OCI-LY1 (cell line): ENCODE data around the gene TRIL.

ENCODE experiments used
- H2AFZ ChIP-seq: fragments of 200-600 bp; sonication (generic), shearing (Covaris generic); 2 replicates; pipeline ENCODE4 v1.6.0; 2014; ENCODE audit warnings: antibody characterized with exemption, mild to moderate bottlenecking, low read length
- H3F3A ChIP-seq: fragments of 200-600 bp; sonication (generic), shearing (Covaris generic); 2 replicates; pipeline ENCODE4 v1.6.0; 2014; ENCODE audit warnings: mild to moderate bottlenecking, antibody characterized with exemption, low read length, moderate library complexity; ENCODE audit not compliant: insufficient read depth
- H3K27ac ChIP-seq: fragments of 200-600 bp; sonication (generic); 2 replicates; pipeline ENCODE4 v1.5.1; 2014; ENCODE audit warnings: low read length, mixed run types, mild to moderate bottlenecking, low read depth; ENCODE audit not compliant: poor library complexity, severe bottlenecking
- H3K27me3 ChIP-seq: fragments of 200-600 bp; sonication (generic); 2 replicates; pipeline ENCODE4 v1.6.0; 2014; ENCODE audit warnings: antibody characterized with exemption, mild to moderate bottlenecking, low read length, moderate library complexity; ENCODE audit not compliant: insufficient read depth
- H3K36me3 ChIP-seq: fragments of 200-600 bp; sonication (generic); 2 replicates; pipeline ENCODE4 v1.6.1; 2014; ENCODE audit warnings: mild to moderate bottlenecking, antibody characterized with exemption, low read length, moderate library complexity, mixed read lengths; ENCODE audit not compliant: insufficient read depth
- H3K4me1 ChIP-seq: fragments of 200-600 bp; sonication (generic); 2 replicates; pipeline ENCODE4 v1.5.1; 2014; ENCODE audit warnings: mild to moderate bottlenecking, low read length, moderate library complexity; ENCODE audit not compliant: insufficient read depth, severe bottlenecking
- H3K4me2 ChIP-seq: fragments of 200-600 bp; sonication (generic), shearing (Covaris generic); 2 replicates; pipeline ENCODE4 v1.6.1; 2014; ENCODE audit warnings: low read length
- H3K4me3 ChIP-seq: fragments of 200-600 bp; sonication (generic); 2 replicates; pipeline ENCODE4 v1.5.1; 2014; ENCODE audit warnings: low read length, low read depth, mild to moderate bottlenecking, mixed read lengths; ENCODE audit not compliant: poor library complexity, severe bottlenecking
- H3K79me2 ChIP-seq: fragments of 200-600 bp; shearing (Covaris generic); 2 replicates; pipeline ENCODE4 v1.6.1; 2016; ENCODE audit warnings: mixed run types, low read length, mixed read lengths; ENCODE audit not compliant: insufficient read depth
- H3K9ac ChIP-seq: fragments of 200-600 bp; sonication (generic), shearing (Covaris generic); 2 replicates; pipeline ENCODE4 v1.6.1; 2014; ENCODE audit warnings: mild to moderate bottlenecking, low read length, mixed read lengths
- H3K9me2 ChIP-seq: fragments of 200-600 bp; sonication (generic), shearing (Covaris generic); 2 replicates; pipeline ENCODE4 v1.6.1; 2014; ENCODE audit warnings: low read depth, mild to moderate bottlenecking, low read length, mixed read lengths
- H3K9me3 ChIP-seq: fragments of 200-600 bp; shearing (Covaris generic); 2 replicates; pipeline ENCODE4 v1.6.1; 2014; ENCODE audit warnings: low read length, mixed read lengths
- H4K20me1 ChIP-seq: fragments of 200-600 bp; sonication (generic), shearing (Covaris generic); 2 replicates; pipeline ENCODE4 v1.6.0; 2016; ENCODE audit warnings: mild to moderate bottlenecking, low read length; ENCODE audit not compliant: insufficient read depth
- CTCF ChIP-seq: fragments of 200-600 bp; sonication (generic), shearing (Covaris generic); IDR thresholded peaks from 2 replicates; pipeline ENCODE4 v1.5.1; 2017; ENCODE audit warnings: mild to moderate bottlenecking, antibody characterized with exemption, low read length, moderate library complexity, mixed read lengths
- EZH2 ChIP-seq: fragments of 200-600 bp; sonication (generic), shearing (Covaris generic); IDR thresholded peaks from 2 replicates; pipeline ENCODE4 v1.8.0; 2017; ENCODE audit warnings: borderline replicate concordance, mixed run types, mild to moderate bottlenecking, antibody characterized with exemption, low read length, moderate library complexity, mixed read lengths

The TRIL gene

DNA sequence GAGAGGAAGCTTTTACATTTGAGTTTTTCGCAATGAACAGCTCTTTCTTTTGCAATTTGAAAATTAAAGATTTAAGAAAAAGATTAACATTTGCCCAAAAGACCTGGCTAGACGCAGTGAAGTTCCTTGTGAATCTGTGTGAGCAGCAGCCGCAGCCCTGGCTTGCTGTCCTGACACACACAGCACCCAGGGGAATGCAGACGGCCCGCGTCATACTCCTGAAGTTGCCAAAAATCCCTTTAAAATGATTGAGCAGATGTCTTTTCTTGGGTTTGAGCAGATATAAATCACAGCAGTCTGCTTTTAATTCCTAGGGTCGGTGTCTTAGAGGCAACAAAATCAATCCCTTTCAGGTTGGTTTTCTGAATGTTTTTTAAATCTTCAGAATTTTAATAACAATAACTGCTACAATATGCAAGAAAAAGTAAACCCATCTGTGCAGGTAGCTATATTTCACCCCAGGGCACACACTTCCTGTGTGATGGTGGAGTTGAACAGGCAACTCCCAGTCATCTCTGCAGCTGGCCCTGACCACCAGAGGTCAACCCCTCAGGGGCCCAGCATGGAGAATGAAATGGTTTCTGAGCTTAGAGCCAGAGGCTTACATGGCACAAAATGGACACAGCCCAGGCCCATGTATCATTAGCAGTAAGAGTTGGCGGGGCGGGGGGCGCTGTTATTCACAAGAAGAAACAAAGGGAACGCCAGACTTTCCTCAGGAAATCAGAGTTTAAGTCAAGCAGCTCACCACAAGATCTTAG lies 32.2 kb upstream of the TRIL start:
- H4K20me1 ChIP-seq: no peaks in the 10 kb centered on the region

DNA sequence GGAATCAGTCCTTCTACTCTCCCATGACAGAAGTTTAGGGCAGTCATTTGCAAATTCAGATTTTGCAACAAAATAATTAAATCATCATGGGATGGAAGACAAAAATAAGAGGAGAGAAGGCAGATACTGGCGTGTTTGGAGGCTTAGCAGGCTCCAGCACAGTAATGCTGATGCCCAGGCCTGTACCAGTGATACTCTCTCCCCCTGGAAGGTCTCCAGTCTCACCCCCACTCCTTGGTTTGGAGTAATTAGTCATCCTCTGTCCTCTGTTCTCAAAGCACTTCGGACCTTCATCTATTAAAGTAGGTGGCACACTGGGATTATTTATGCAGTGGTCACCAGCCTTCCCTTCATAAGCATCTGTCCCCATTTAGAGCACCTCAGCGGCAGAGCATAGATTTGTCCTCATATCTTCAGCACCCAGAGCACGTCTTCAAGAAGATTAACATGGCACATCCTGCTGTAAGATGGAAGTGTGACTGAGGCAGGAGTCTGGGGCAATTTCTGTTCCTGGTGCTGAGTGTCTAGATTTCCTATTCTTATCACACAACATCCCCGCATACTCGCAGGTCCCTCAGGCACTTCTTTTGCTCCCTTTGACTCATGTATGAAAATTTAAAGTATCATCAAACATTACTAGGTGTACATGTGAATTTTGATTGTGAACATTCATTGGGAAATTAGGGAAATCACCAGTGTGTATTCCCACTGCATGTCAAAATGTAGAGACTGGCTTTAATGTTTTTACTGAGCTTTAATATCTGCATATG lies 31.3 kb upstream of the TRIL start:
- no peak overlapping the region for H2AFZ ChIP-seq
- H3K4me2 ChIP-seq: no peak overlapping the region
- no peak overlapping the region for H3K27ac ChIP-seq
- H3K4me3 ChIP-seq: no peak overlapping the region
- H3F3A ChIP-seq: no peaks in the 10 kb centered on the region
- TF ChIP-seq CTCF (no peak), EZH2 (no peak)
- no peaks in the 10 kb centered on the region for H3K36me3 ChIP-seq
- H3K9me3 ChIP-seq: no peaks in the 10 kb centered on the region
- H3K4me1 ChIP-seq: no peaks in the 10 kb centered on the region
- H4K20me1 ChIP-seq: no peaks in the 10 kb centered on the region
- H3K9me2 ChIP-seq: no peaks in the 10 kb centered on the region
- no peak overlapping the region for H3K9ac ChIP-seq
- H3K79me2 ChIP-seq: no peaks in the 10 kb centered on the region
- H3K27me3 ChIP-seq: no peaks in the 10 kb centered on the region

More for the DNA sequence above, 32.2 kb upstream of the TRIL start:
- Histone ChIP-seq H3K36me3 (no peaks in the 10 kb centered on the region), H3K9me3 (no peaks in the 10 kb centered on the region), H3K4me2 (no peak overlapping the region), H3K4me3 (no peak overlapping the region), H3K9ac (no peak overlapping the region), H3K9me2 (no peaks in the 10 kb centered on the region), H3F3A (no peaks in the 10 kb centered on the region), H3K4me1 (no peaks in the 10 kb centered on the region), H3K79me2 (no peaks in the 10 kb centered on the region), H3K27me3 (no peaks in the 10 kb centered on the region), H2AFZ (no peak overlapping the region), H3K27ac (no peak overlapping the region)
- TF ChIP-seq EZH2 (no peak), CTCF (no peak)

GRCh38 chr7:28988810-28989209 lies 30.7 kb upstream of the TRIL start:
- Histone ChIP-seq H3K9me3 (no peaks in the 10 kb centered on the region), H3K4me1 (no peaks in the 10 kb centered on the region), H3K9ac (no peak overlapping the region), H4K20me1 (no peaks in the 10 kb centered on the region), H3F3A (no peaks in the 10 kb centered on the region), H3K4me3 (no peak overlapping the region), H2AFZ (no peak overlapping the region), H3K9me2 (no peaks in the 10 kb centered on the region), H3K27me3 (no peaks in the 10 kb centered on the region), H3K79me2 (no peaks in the 10 kb centered on the region), H3K36me3 (no peaks in the 10 kb centered on the region), H3K4me2 (no peak overlapping the region), H3K27ac (no peak overlapping the region)
- no peak for TF ChIP-seq CTCF
- no peak for TF ChIP-seq EZH2
